Dendritic cell treated with granulocyte-macrophage colony-stimulating factor and Interleukin-4, amounts not matched to agents 40 ng/mL and 50 ng/mL, for 4 days (primary cell): Measurements from ENCODE around the gene SYT6.
"Not testable (repeated sequence)": the region's sequence is repeated elsewhere in the genome, so short reads cannot be mapped to it uniquely, and the experiment has no call there.

Experiments used
- H3K27ac Mint-ChIP-seq: one replicate; pipeline ENCODE4 v1.8.0; 2022; ENCODE audit warnings: mild to moderate bottlenecking, mixed read lengths
- H3K27me3 Mint-ChIP-seq: one replicate; pipeline ENCODE4 v1.8.0; 2022; ENCODE audit warnings: mild to moderate bottlenecking, mixed read lengths
- H3K36me3 Mint-ChIP-seq: one replicate; pipeline ENCODE4 v1.8.0; 2022; ENCODE audit warnings: low read depth, mixed read lengths
- H3K4me1 Mint-ChIP-seq: one replicate; pipeline ENCODE4 v1.8.0; 2022; ENCODE audit warnings: low read depth, mixed read lengths
- H3K4me3 Mint-ChIP-seq: one replicate; pipeline ENCODE4 v1.8.0; 2022; ENCODE audit warnings: mild to moderate bottlenecking, moderate library complexity, mixed read lengths
- H3K9me3 Mint-ChIP-seq: one replicate; pipeline ENCODE4 v1.8.0; 2022; ENCODE audit warnings: mixed read lengths
- intact Hi-C: fragments of 100-400 bp; cut with micrococcal nuclease; formaldehyde crosslinking; loops from one replicate; pipeline ENCODE4 v1.15.0; 2022

SYT6 gene

DNA sequence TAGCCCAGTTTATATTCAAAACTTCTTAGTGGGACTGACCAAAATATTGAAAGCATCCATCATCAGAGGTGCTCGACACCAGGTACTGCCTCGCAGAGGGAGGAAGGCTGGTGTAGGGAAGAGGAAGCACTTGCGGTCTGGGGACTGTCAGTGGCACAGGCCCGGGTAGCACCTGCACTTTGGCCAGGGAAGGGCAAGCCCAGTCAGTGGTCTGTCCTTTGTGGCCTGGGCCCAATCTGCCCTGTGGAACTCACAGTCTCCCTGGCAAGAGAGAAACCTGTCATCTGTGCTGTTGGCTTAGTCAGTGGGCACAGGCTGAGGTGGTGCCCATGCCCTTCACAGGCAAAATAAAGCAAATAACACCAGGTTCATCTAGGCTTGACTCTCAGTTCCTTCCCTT lies 77.4 kb downstream of the SYT6 start:
- Mint-ChIP-seq H3K27ac (peak overlapping the region; percentile 59), H3K4me3 (no peak overlapping the region), H3K9me3 (peaks cover 25% of the 10 kb centered on the region), H3K27me3 (no peaks in the 10 kb centered on the region), H3K36me3 (no peaks in the 10 kb centered on the region), H3K4me1 (peaks cover 43% of the 10 kb centered on the region)
- intact Hi-C loops = no loop called here

DNA sequence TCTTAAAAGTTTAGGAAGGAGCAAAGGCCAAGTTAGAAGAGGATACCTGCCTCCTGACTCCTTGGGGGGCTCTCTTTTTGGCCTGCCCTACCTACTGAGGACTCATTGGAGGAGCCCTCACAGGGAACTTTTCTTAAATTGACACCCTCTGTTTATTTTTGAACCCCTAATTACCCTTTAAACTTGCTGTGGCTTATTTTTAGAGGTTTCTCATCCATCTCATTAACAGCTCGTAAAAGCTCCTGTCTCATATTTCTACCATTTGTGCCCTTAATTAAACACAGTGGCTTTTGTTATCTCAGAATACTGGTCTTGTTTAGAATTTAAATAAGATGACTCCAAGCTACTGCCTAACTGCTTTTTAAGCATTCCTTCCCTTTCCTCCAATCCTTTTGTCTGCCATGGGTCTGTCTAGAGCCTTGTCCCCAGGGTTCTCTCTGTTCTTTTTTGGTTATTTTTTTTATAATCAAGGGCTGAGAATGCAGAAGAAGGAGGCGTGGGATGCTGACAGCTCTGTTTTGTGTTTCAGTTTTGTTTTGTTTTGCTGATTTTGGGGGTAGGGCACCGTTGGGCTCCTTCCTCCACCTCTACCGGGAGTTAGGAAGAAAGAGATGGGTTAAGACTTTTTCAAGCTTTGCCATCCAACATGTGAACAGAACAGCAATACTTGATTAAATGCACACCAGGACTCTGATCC lies 78.0 kb downstream of the SYT6 start:
- no peaks in the 10 kb centered on the region for H3K36me3 Mint-ChIP-seq
- H3K9me3 Mint-ChIP-seq = peaks cover 29% of the 10 kb centered on the region
- H3K4me3 Mint-ChIP-seq = no peak overlapping the region
- intact Hi-C loops = no loop called here
- no peaks in the 10 kb centered on the region for H3K27me3 Mint-ChIP-seq
- H3K4me1 Mint-ChIP-seq = peaks cover 37% of the 10 kb centered on the region
- H3K27ac Mint-ChIP-seq = peak overlapping the region; percentile 59

DNA sequence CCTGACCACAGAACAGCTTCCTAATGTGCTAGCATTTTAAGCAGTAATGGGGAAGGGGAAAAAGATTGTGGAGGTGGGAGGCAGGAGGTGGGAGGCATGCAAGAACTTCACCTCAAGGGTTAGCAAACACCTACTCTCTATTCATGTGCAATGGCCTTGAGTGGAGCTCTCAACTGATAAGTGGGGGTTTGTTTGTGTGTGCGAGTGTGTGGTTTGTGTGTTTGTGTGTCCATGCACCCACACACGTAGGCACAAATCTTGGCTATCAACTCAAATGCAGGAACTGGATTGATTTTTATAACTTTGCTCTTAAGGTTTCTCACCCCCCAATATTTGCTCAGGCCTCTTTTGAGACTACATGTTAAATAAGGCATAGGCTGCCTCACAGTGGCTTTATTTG lies 78.6 kb downstream of the SYT6 start:
- peaks cover 35% of the 10 kb centered on the region for H3K9me3 Mint-ChIP-seq
- no peaks in the 10 kb centered on the region for H3K36me3 Mint-ChIP-seq
- H3K27me3 Mint-ChIP-seq = no peaks in the 10 kb centered on the region
- peaks cover 32% of the 10 kb centered on the region for H3K4me1 Mint-ChIP-seq
- intact Hi-C loops = no loop called here
- peak overlapping the region; percentile 59 for H3K27ac Mint-ChIP-seq
- H3K4me3 Mint-ChIP-seq = no peak overlapping the region

DNA sequence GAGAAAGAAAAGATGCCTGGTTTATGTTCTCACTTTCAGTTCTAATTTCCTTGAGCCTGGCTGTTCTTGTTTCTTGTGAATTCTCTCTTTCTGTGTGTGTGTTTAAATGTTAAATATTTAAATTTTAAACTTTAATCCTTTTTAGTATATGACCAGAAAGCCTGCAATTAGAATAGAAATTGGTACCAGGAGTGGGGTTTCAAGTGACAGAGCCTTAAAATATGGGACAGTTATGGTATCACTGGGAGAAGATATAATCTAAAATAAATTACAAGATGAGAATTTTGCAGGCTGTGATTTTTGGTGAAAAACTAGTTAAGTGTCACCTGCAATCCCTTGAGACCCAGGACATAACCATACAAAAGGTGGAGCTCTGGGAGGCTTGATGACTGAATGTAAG lies 81.4 kb downstream of the SYT6 start:
- Mint-ChIP-seq H3K36me3 (no peaks in the 10 kb centered on the region), H3K4me1 (peaks cover 19% of the 10 kb centered on the region), H3K9me3 (peaks cover 52% of the 10 kb centered on the region), H3K27ac (no peak overlapping the region), H3K27me3 (no peaks in the 10 kb centered on the region), H3K4me3 (no peak overlapping the region)
- intact Hi-C loops = no loop called here

DNA sequence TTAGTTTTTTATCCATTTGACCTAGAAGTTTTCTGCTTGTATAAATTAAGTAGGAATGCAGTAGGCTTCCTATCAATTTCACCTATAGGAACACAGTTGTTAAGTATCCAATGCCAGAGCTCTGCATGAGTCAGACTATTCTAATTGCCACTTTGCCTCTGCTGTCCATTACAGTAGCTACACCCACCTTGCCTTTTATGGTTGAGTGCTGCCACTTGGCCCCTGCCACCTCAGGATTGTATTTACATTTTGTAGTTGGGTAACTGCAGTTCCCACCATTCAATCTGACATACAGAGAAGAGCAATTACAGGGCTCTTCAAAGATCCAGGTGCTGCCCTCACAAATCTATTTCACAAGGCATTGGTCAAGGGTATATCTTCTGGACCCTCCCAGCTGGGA lies 83.9 kb downstream of the SYT6 start:
- H3K9me3 Mint-ChIP-seq = peaks cover 53% of the 10 kb centered on the region
- H3K27me3 Mint-ChIP-seq, H3K36me3 Mint-ChIP-seq, intact Hi-C loops, H3K4me3 Mint-ChIP-seq, H3K27ac Mint-ChIP-seq: not testable (repeated sequence)
- peaks cover 11% of the 10 kb centered on the region for H3K4me1 Mint-ChIP-seq

DNA sequence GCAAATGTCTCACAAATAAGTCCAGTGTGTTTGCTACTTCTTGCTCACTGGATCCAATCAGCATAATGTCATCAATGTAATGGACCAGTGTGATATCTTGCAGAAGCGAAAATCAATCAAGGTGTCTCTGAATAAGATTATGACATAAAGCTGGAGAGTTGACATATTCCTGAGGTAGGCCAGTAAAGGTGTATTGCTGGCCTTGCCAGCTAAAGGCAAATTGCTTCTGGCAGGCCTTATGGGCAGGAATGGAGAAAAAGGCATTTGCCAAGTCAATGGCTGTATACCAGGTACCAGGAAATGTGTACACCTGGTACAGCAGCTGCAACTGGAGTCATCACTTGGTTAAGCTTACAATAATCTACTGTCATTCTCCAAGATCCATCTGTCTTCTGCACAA lies 85.0 kb downstream of the SYT6 start:
- H3K36me3 Mint-ChIP-seq, H3K4me1 Mint-ChIP-seq, H3K27me3 Mint-ChIP-seq, intact Hi-C loops, H3K27ac Mint-ChIP-seq, H3K4me3 Mint-ChIP-seq: not testable (repeated sequence)
- H3K9me3 Mint-ChIP-seq = peaks cover 52% of the 10 kb centered on the region

DNA sequence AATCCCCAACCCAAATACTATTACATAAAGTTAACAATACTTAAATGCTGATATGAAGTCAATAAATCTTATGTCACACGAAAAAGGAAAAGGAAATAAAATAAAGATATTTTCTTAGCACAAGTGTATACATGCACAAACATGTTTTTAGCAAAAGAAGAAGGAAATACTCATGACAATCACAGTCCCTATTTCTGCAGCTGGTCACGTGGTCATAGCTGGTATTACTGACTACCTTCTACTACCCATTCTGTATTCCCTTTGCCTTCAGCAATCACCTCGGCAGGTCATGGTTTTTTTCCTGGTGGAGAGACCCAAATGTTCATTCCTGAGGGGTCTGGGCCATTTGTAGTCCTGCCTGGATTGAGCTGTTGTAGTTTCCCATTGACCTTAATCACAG lies 88.0 kb downstream of the SYT6 start:
- intact Hi-C loops, H3K27me3 Mint-ChIP-seq, H3K4me3 Mint-ChIP-seq, H3K36me3 Mint-ChIP-seq, H3K27ac Mint-ChIP-seq: not testable (repeated sequence)
- H3K4me1 Mint-ChIP-seq = peaks cover 15% of the 10 kb centered on the region
- peaks cover 34% of the 10 kb centered on the region for H3K9me3 Mint-ChIP-seq

DNA sequence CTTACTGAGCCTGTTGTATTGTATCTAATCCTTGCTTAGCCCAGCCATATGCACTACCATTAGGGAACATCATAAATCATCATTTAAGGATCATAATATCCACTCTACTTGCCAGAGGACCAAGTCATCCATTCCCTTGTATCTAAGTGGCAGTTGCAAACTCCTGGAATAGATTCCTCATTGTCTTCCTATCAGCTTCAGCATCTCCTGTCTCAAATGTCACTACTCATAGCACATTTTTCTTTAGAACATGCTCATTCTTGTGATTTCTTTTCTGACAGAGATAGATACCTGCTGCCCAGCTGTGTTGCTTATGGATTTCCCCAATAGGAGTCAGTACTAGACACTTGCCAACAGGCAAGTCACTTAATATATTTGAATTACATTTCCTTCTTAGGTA lies 90.1 kb downstream of the SYT6 start:
- intact Hi-C loops = no loop called here
- Mint-ChIP-seq H3K4me3 (no peak overlapping the region), H3K4me1 (peaks cover 24% of the 10 kb centered on the region), H3K9me3 (peaks cover 35% of the 10 kb centered on the region), H3K27me3 (no peaks in the 10 kb centered on the region), H3K27ac (no peak overlapping the region), H3K36me3 (no peaks in the 10 kb centered on the region)

DNA sequence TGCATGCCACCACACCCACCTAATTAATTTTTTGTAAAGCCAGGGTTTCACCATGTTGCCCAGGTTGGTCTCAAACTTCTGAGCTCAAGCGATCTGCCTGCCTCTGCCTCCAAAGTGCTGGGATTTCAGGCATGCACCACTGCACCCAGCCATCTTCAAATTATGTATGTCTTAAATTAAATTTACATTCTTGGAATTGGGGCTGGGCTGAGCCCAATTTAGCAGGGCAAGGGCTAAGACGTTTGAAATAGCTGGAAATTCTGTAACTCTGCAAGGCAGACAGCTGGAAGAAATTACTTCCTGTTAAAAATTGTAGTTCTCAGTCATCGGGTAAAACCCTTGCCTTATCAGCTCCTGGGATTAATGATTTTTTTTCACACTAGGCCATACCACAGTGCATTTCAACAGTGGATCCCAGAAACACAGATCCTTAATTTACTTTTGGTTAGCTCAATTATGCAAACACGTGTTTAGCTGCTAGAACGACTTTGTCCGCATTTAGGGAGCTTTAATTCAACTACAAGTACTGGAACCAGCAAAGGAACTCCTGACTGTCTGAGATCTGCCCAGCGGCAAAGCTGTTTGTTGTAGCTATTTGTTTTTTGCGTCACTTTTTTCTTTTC lies 91.1 kb downstream of the SYT6 start:
- intact Hi-C loops = no loop called here
- H3K4me3 Mint-ChIP-seq = no peak overlapping the region

DNA sequence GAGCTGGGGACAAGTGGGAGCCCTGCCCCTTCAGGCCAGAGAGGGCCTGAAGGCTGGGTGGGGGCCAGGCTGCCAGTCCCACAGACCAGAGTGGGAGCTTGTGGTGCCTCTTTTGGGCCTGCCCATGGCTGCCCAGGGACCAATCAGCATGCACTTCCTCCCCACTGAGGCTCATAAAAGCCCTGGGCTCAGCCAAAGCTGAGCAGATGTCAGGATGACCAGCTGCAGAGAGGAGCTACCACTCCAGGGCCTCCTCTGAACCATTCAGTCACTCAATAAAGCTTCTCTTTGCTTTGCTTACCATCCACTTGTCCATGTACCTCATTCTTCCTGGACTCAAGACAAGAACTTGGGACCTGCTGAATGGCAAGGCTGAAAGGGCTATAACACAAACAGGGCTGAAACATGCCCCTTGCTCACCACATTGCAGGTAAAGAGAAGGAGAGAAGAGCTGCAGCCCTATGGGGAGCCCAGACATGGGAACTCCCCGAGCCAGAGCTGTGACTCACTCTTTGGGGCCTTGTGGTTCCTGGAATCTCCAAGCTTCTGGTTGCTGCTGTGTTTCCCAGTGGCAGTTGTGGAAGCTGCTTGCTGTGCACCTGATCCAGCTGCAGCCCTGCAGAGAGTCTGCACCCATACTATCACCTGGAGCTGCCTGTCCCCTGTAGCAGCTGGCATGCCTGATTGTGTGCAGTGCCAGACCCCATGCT lies 92.4 kb downstream of the SYT6 start:
- H3K4me1 Mint-ChIP-seq = peaks cover 24% of the 10 kb centered on the region
- H3K27me3 Mint-ChIP-seq = no peaks in the 10 kb centered on the region
- H3K9me3 Mint-ChIP-seq = peaks cover 37% of the 10 kb centered on the region
- no peak overlapping the region for H3K4me3 Mint-ChIP-seq
- H3K36me3 Mint-ChIP-seq = no peaks in the 10 kb centered on the region
- H3K27ac Mint-ChIP-seq = no peak overlapping the region
- intact Hi-C loops = no loop called here

More for the DNA sequence above, 91.1 kb downstream of the SYT6 start:
- H3K4me1 Mint-ChIP-seq = peaks cover 24% of the 10 kb centered on the region
- no peak overlapping the region for H3K27ac Mint-ChIP-seq
- no peaks in the 10 kb centered on the region for H3K27me3 Mint-ChIP-seq
- H3K9me3 Mint-ChIP-seq = peaks cover 33% of the 10 kb centered on the region
- no peaks in the 10 kb centered on the region for H3K36me3 Mint-ChIP-seq

DNA sequence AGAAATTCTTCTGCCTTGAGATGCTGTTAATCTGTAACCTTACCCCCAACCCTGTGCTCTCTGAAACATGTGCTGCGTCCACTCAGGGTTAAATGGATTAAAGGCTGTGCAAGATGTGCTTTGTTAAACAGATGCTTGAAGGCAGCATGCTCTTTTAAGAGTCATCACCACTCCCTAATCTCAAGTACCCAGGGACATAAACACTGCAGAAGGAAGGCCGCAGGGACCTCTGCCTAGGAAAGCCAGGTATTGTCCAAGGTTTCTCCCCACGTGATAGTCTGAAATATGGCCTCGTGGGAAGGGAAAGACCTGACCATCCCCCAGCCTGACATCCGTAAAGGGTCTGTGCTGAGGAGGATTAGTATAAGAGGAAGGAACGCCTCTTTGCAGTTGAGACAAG lies 95.4 kb downstream of the SYT6 start:
- not testable (repeated sequence) for H3K36me3 Mint-ChIP-seq, H3K27ac Mint-ChIP-seq
- peaks cover 14% of the 10 kb centered on the region for H3K4me1 Mint-ChIP-seq

DNA sequence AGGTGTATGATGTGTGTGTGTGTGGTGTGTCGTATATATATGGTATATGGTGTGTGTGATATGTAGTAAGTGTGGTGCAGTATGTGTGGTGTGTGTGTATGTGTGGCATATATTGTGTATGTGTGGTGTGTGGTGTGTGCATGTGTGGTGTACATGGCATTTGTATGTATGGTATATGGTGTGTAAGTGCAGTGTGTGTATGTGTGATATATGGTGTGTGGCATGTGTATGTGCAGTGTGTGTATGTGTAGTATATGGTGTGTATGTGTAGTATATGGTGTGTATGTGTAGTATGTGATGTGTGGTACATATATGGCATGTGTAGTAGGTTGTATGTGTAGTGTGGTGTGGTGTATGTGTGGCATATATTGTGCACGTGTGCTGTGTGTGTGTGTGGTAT lies 99.5 kb downstream of the SYT6 start:
- Mint-ChIP-seq H3K9me3 (peaks cover 11% of the 10 kb centered on the region), H3K4me1 (peaks cover 3% of the 10 kb centered on the region), H3K36me3 (no peaks in the 10 kb centered on the region), H3K4me3 (no peak overlapping the region), H3K27me3 (no peaks in the 10 kb centered on the region), H3K27ac (no peak overlapping the region)
- intact Hi-C loops = no loop called here

More for the DNA sequence above, 95.4 kb downstream of the SYT6 start:
- H3K27me3 Mint-ChIP-seq, intact Hi-C loops, H3K4me3 Mint-ChIP-seq: not testable (repeated sequence)
- H3K9me3 Mint-ChIP-seq = peaks cover 37% of the 10 kb centered on the region

DNA sequence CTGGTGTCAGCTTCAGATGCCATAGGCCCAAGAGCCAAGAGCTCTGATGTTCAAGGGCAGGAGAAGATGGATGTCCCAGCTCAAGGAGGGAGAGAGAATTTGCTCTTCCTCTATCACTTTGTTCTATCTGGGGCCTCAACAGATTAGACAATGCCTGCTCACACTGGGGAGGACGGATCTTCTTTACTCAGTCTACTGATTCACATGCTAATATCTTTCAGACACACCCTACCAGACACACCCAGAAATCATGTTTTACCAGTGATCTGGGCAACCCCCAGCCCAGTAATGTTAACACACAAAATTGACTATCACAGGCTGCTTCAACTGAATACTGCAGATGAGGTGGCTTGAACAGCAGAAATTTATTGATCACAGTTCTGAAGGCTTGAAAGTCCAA lies 105.4 kb downstream of the SYT6 start:
- Mint-ChIP-seq H3K4me3 (no peak overlapping the region), H3K27me3 (no peaks in the 10 kb centered on the region), H3K9me3 (no peaks in the 10 kb centered on the region), H3K4me1 (peaks cover 20% of the 10 kb centered on the region), H3K36me3 (no peaks in the 10 kb centered on the region), H3K27ac (no peak overlapping the region)
- intact Hi-C loops = no loop called here

DNA sequence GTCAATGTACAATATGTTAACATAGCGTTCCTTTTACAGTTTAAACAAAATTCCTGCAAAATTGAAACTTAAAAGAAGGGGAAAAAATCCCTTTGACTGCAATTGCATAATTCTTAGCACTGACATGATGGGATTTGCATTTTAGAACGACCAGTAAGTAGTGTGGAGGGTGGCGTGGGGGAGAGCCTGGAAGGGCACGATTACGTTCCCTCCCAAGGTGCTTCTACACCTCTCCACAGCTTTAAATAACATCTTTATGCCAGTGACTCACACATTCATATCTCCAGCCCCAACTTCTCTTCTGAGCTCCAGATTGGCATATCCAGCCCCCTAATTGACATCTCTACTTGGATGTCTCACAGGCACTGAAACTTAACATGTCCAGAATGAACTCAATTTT lies 110.1 kb downstream of the SYT6 start:
- Mint-ChIP-seq H3K9me3 (no peaks in the 10 kb centered on the region), H3K27me3 (no peaks in the 10 kb centered on the region)

More for the DNA sequence above, 110.1 kb downstream of the SYT6 start:
- Mint-ChIP-seq H3K36me3 (no peaks in the 10 kb centered on the region), H3K4me3 (no peak overlapping the region), H3K4me1 (peaks cover 42% of the 10 kb centered on the region), H3K27ac (no peak overlapping the region)
- intact Hi-C loops = no loop called here
